Skeletal muscle satellite cell (primary cell): Measurements from ENCODE around the gene UBE2M.
"Not testable (repeated sequence)": the region's sequence is repeated elsewhere in the genome, so short reads cannot be mapped to it uniquely, and the experiment has no call there.

Source experiments
- H3K27me3 ChIP-seq: 2 replicates; pipeline ENCODE4 v1.7.0; 2013; ENCODE audit warnings: low read length; ENCODE audit not compliant: control insufficient read depth, insufficient read depth
- H3K36me3 ChIP-seq: 2 replicates; pipeline ENCODE4 v1.7.0; 2013; ENCODE audit warnings: mild to moderate bottlenecking, control low read depth, low read length; ENCODE audit not compliant: insufficient read depth
- H3K4me1 ChIP-seq: 2 replicates; pipeline ENCODE4 v1.7.0; 2013; ENCODE audit warnings: low read length; ENCODE audit not compliant: control insufficient read depth, insufficient read depth
- H3K4me2 ChIP-seq: 2 replicates; pipeline ENCODE4 v1.7.0; 2013; ENCODE audit warnings: mild to moderate bottlenecking, low read length
- H3K4me3 ChIP-seq: 2 replicates; pipeline ENCODE4 v1.7.0; 2013; ENCODE audit warnings: low read length
- H3K9ac ChIP-seq: 2 replicates; pipeline ENCODE4 v1.7.0; 2013; ENCODE audit warnings: mild to moderate bottlenecking, low read depth, low read length, moderate library complexity
- H3K9me3 ChIP-seq: replicated peaks from 2 replicates; pipeline ENCODE4 v1.7.0; 2013; ENCODE audit warnings: mild to moderate bottlenecking, control low read depth, low read length

UBE2M gene

GRCh38 chr19:58578012-58578925, 19.9 kb upstream of the UBE2M start:
- H3K27me3 ChIP-seq = no peaks in the 10 kb centered on the region
- H3K4me3 ChIP-seq = no peak overlapping the region

GRCh38 chr19:58577581-58577980, 19.2 kb upstream of the UBE2M start:
- not testable (repeated sequence) for H3K27me3 ChIP-seq, H3K9me3 ChIP-seq, H3K4me3 ChIP-seq, H3K9ac ChIP-seq, H3K4me2 ChIP-seq, H3K36me3 ChIP-seq
- peaks cover 16% of the 10 kb centered on the region for H3K4me1 ChIP-seq

More at GRCh38 chr19:58578012-58578925, 19.9 kb upstream of the UBE2M start:
- Histone ChIP-seq H3K4me2 (no peak overlapping the region), H3K36me3 (peaks cover 14% of the 10 kb centered on the region), H3K9ac (no peak overlapping the region), H3K4me1 (peaks cover 16% of the 10 kb centered on the region), H3K9me3 (no peaks in the 10 kb centered on the region)

GRCh38 chr19:58575183-58576041, 17.0 kb upstream of the UBE2M start:
- H3K9me3 ChIP-seq = no peaks in the 10 kb centered on the region
- peaks cover 13% of the 10 kb centered on the region for H3K36me3 ChIP-seq
- H3K4me3 ChIP-seq = peak overlapping the region; percentile 97
- H3K4me2 ChIP-seq = peak overlapping the region; percentile 97
- no peaks in the 10 kb centered on the region for H3K27me3 ChIP-seq
- H3K4me1 ChIP-seq = peaks cover 17% of the 10 kb centered on the region
- peak overlapping the region; percentile 87 for H3K9ac ChIP-seq

GRCh38 chr19:58573658-58574164, 15.3 kb upstream of the UBE2M start:
- H3K9ac ChIP-seq = peak overlapping the region; percentile 58

GRCh38 chr19:58572818-58573657, 14.6 kb upstream of the UBE2M start, which contains the start of gene MZF1:
Gene MZF1, minus strand, starts transcription at chr19:58573335. Its CDS starts 1,946 bp downstream, at chr19:58571389.
- no peaks in the 10 kb centered on the region for H3K9me3 ChIP-seq
- peaks cover 32% of the 10 kb centered on the region for H3K36me3 ChIP-seq
- peak within 1 kb of the TSS; percentile 91 for H3K4me3 ChIP-seq

More at GRCh38 chr19:58573658-58574164, 15.3 kb upstream of the UBE2M start:
- H3K36me3 ChIP-seq = peaks cover 28% of the 10 kb centered on the region
- no peaks in the 10 kb centered on the region for H3K27me3 ChIP-seq
- H3K4me1 ChIP-seq = peaks cover 17% of the 10 kb centered on the region
- H3K9me3 ChIP-seq = no peaks in the 10 kb centered on the region
- peak overlapping the region; percentile 92 for H3K4me2 ChIP-seq
- peak overlapping the region; percentile 91 for H3K4me3 ChIP-seq

DNA sequence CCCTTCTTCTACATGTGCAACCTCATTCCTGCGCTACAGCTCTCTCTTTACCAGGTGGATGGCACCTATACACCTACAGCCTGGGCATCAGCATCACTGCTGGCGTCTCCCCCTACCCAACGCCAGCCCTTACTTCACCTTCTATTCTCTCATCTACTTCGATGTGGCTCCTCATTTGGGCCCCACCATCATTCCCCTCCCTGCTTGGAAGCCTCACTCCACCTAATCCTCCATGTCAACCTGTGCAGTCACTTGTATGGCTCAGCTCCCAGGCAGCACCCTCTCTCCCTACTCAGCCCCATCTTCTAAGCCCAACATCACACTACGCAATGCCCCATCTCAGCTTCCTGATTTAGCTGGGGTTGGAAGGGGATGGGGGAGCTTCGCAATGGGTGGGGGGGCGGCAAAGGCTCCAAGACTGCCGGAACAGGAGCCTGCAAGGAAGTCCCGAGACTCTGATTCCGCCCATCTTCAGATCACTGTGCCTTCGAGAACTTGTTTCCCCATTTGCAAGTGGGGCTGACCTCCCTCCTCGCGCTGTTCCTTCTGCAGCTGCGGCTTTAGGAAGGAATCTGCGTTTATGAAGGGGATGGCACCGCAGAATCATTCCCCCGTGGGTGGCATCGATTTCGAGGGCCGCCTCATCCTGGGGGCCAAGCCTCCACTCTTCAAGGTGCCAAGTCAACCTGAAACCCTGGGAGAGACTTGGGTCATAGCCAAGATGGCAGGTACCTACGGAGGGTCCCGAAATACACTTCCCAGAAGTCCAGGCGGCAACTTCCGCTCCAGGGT, 13.8 kb upstream of the UBE2M start:
- H3K4me3 ChIP-seq = peak overlapping the region; percentile 91
- H3K9me3 ChIP-seq = no peaks in the 10 kb centered on the region
- H3K9ac ChIP-seq = peak overlapping the region; percentile 93
- peak overlapping the region; percentile 92 for H3K4me2 ChIP-seq
- H3K27me3 ChIP-seq = no peaks in the 10 kb centered on the region
- peaks cover 35% of the 10 kb centered on the region for H3K36me3 ChIP-seq
- peaks cover 12% of the 10 kb centered on the region for H3K4me1 ChIP-seq

More at GRCh38 chr19:58572818-58573657, 14.6 kb upstream of the UBE2M start, which contains the start of gene MZF1:
- Histone ChIP-seq H3K27me3 (no peaks in the 10 kb centered on the region), H3K4me1 (peaks cover 12% of the 10 kb centered on the region), H3K4me2 (peak within 1 kb of the TSS; percentile 92), H3K9ac (peak within 1 kb of the TSS; percentile 93)

GRCh38 chr19:58571575-58571947, 13.2 kb upstream of the UBE2M start:
- Histone ChIP-seq H3K9ac (no peak overlapping the region), H3K4me2 (no peak overlapping the region), H3K4me3 (no peak overlapping the region), H3K4me1 (peaks cover 12% of the 10 kb centered on the region), H3K36me3 (peaks cover 40% of the 10 kb centered on the region), H3K27me3 (no peaks in the 10 kb centered on the region), H3K9me3 (no peaks in the 10 kb centered on the region)

DNA sequence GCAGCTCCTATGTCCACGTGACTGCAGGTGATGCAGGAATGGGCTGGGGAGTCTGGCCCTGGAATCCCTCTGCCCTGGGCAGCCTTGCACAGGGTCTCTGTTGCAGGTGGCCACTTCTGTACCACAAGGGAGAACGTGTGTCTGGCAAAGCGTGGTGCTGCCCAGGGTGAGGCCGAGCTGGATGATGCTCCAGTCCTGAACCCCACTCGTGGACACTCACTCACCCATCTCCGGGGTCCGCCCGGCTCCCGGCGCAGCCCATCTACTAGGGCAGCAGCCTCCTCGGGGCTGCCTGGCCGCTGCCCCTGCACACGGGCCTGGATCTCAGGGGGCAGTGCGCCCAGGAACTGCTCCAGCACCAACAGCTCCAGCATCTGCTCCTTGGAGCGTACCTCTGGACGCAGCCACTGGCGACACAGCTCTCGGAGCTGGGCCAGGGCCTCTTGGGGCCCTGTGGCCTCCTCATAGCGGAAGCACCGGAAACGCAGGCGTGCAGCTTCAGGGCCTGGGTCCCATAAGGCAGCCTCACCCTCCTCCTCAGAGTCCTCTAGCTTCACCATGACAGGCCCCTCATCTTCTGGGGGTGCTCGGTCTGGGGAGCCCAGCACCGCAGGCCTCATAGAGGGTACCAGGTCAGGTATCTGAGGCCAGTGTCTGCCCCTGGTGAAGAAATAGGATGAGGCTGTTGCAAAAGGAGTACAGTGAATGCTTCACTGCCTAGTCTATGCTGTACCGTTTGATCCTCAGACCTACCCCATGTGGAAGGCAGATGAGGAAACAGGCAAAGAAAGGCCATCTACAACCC, 12.6 kb upstream of the UBE2M start:
- H3K9me3 ChIP-seq = no peaks in the 10 kb centered on the region
- peaks cover 42% of the 10 kb centered on the region for H3K36me3 ChIP-seq
- H3K4me3 ChIP-seq = no peak overlapping the region
- H3K27me3 ChIP-seq = no peaks in the 10 kb centered on the region
- peaks cover 11% of the 10 kb centered on the region for H3K4me1 ChIP-seq
- H3K4me2 ChIP-seq = no peak overlapping the region
- no peak overlapping the region for H3K9ac ChIP-seq

- Histone ChIP-seq H3K9ac (no peak overlapping the region), H3K4me3 (no peak overlapping the region), H3K27me3 (no peaks in the 10 kb centered on the region), H3K4me2 (no peak overlapping the region), H3K36me3 (peaks cover 42% of the 10 kb centered on the region), H3K9me3 (no peaks in the 10 kb centered on the region), H3K4me1 (peaks cover 10% of the 10 kb centered on the region)
Observed at GRCh38 chr19:58569943-58570670, 11.7 kb upstream of the UBE2M start.
